ENCODE measurements around the gene ST3GAL5.

GRCh38 chr2:85844486-85844885, 44.3 kb downstream of the ST3GAL5 start:
- TF ChIP-seq CTCF (conservative IDR thresholded peaks at IDR 0.05; ENCODE audit: low read depth, low read length) (no peak), EZH2 (IDR thresholded peaks at IDR 0.05; ENCODE audit: borderline replicate concordance, low read depth, low read length, poor library complexity, severe bottlenecking) (no peak)

Data from A673 (cell line).